Ascending aorta (tissue), 2 donors: Measurements from ENCODE around the gene ADCY1. TPM values are rescaled to one million over a fixed set of nuclear protein-coding genes. Genes with fewer than 3 reads are reported as not detected.
A peak's percentile ranks its signal among the peaks of the same experiment; 100 is the strongest.

Experiments
- DNase-seq, 2 donors: peaks; one replicate each; pipeline ENCODE4 v3.0.0-alpha.2; 2019; ENCODE audit warnings: low spot score in 2 of 2
- H3K27ac ChIP-seq, 2 donors: fragments of 200-600 bp; sonication (generic); one replicate each; pipeline ENCODE4 v1.5.1; 2016 to 2017; ENCODE audit warnings: mild to moderate bottlenecking in 1 of 2
- H3K27me3 ChIP-seq: fragments of 200-600 bp; sonication (generic); one replicate; pipeline ENCODE4 v1.5.1; 2017
- H3K36me3 ChIP-seq, 2 donors: fragments of 200-600 bp; sonication (generic); one replicate each; pipeline ENCODE4 v1.5.1; 2016
- H3K4me1 ChIP-seq, 2 donors: fragments of 200-600 bp; sonication (generic); one replicate each; pipeline ENCODE4 v1.5.1; 2016 to 2017; ENCODE audit warnings: mild to moderate bottlenecking in 1 of 2
- H3K4me3 ChIP-seq, 2 donors: fragments of 200-600 bp; sonication (generic); one replicate each; pipeline ENCODE4 v1.5.1; 2016 to 2017; ENCODE audit warnings: mild to moderate bottlenecking in 1 of 2
- H3K9me3 ChIP-seq, 2 donors: fragments of 200-600 bp; sonication (generic); one replicate each; pipeline ENCODE4 v1.5.1; 2016
- intact Hi-C: fragments of 100-400 bp; cut with DNase I; formaldehyde crosslinking; loops from one replicate; pipeline ENCODE4 v1.15.1; 2023
- total RNA-seq: library from RNA; depleted of rRNA; stranded (reverse); fragments of >200 nt; gene quantifications from one replicate; pipeline ENCODE4 v1.1.0, GENCODE V29; 2016
- TF ChIP-seq, protein P1 (sequence below), 3 experiments: fragments of 200-600 bp in 2 of 3; fragments of 450-650 bp in 1 of 3; sonication (generic) in 2 of 3; IDR thresholded peaks; one replicate each; pipeline ENCODE4 v1.5.1; 2016 to 2019; ENCODE audit warnings: antibody characterized with exemption in 3 of 3, mild to moderate bottlenecking in 1 of 3, moderate library complexity in 1 of 3

ADCY1 gene
- total RNA-seq, 1 donor from 2014 or later = 3.6 TPM

DNA sequence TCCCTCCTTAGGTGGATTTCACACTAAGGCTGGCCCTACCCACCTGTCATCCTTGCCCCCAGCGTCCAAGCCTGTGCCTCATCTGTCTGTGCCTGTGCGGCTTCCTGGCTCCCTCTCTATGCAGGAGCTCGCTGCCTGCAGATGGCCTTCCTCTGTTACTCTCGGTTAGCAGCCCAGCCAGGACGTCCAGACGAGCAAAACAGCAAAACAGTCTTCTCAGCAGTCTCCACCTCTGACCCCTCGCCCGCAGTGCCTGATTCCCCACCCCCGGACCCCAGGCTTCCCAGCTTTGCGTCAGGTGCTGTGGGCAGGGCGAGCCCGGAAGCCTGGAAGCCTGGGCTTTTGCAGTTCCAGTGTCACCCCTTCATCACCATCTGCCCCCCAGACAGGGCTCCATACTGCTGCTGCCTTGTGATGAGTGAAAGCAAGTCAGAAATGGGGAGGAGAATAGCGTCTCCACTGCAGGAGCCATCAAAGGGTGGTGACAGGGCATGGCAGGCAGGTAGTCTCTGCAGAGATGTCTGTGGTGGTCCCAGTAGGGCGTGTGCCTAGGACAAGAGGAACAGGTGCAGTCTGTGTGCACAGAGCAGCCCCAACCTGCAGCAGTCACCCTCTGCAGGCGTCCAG, 88.5 kb downstream of the ADCY1 start:
- DNase-seq = peak in 1 of 2 donors; percentile 40
- H3K4me3 ChIP-seq = no peak overlapping the region
- no peak overlapping the region for H3K27ac ChIP-seq
- intact Hi-C loops = no loop called here
- no peaks in the 10 kb centered on the region for H3K36me3 ChIP-seq
- TF ChIP-seq, protein P1, sequence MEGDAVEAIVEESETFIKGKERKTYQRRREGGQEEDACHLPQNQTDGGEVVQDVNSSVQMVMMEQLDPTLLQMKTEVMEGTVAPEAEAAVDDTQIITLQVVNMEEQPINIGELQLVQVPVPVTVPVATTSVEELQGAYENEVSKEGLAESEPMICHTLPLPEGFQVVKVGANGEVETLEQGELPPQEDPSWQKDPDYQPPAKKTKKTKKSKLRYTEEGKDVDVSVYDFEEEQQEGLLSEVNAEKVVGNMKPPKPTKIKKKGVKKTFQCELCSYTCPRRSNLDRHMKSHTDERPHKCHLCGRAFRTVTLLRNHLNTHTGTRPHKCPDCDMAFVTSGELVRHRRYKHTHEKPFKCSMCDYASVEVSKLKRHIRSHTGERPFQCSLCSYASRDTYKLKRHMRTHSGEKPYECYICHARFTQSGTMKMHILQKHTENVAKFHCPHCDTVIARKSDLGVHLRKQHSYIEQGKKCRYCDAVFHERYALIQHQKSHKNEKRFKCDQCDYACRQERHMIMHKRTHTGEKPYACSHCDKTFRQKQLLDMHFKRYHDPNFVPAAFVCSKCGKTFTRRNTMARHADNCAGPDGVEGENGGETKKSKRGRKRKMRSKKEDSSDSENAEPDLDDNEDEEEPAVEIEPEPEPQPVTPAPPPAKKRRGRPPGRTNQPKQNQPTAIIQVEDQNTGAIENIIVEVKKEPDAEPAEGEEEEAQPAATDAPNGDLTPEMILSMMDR (IDR thresholded peaks at IDR 0.05) = no peak
- no peaks in the 10 kb centered on the region for H3K4me1 ChIP-seq
- no peaks in the 10 kb centered on the region for H3K9me3 ChIP-seq
- H3K27me3 ChIP-seq = no peaks in the 10 kb centered on the region

DNA sequence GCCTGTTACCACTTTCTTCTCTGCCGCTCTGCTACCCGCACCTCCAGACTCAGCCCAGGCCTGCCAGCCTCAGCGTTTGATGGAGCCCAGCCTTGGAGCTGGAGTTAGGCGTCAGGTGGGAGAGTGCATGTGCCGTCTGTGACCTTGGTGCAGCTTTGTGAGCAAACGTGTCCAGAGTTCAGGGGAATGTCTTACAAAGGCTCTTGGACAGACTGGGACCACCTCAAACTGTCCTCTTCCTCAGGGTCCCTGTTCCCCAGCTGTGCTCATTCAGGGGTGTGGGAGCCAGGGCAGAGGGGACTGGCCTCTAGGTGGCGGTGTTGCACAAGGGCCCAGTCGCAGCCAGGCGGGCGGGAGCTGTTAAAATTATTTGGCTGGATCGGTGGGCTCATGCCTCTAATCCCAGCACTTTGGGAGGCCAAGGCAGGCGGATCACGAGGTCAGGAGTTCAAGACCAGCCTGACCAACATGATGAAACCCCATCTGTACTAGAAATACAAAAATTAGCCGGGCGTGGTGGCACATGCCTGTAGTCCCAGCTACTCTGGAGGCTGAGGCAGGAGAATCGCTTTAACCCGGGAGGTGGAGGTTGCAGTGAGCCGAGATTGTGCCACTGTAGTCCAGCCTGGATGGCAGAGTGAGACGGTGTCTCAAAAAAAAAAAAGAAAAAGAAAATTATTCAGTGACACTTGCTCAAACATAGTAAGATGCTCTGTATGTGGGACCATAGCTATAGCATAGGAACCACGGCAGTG, 89.2 kb downstream of the ADCY1 start:
- H3K4me1 ChIP-seq = no peaks in the 10 kb centered on the region
- intact Hi-C loops = no loop called here
- no peaks in the 10 kb centered on the region for H3K27me3 ChIP-seq
- no peaks in the 10 kb centered on the region for H3K36me3 ChIP-seq
- no peaks in the 10 kb centered on the region for H3K9me3 ChIP-seq
- H3K4me3 ChIP-seq = no peak overlapping the region
- DNase-seq = peak in 1 of 2 donors; percentile 49
- H3K27ac ChIP-seq = no peak overlapping the region
- TF ChIP-seq, protein P1 (IDR thresholded peaks at IDR 0.05) = no peak

DNA sequence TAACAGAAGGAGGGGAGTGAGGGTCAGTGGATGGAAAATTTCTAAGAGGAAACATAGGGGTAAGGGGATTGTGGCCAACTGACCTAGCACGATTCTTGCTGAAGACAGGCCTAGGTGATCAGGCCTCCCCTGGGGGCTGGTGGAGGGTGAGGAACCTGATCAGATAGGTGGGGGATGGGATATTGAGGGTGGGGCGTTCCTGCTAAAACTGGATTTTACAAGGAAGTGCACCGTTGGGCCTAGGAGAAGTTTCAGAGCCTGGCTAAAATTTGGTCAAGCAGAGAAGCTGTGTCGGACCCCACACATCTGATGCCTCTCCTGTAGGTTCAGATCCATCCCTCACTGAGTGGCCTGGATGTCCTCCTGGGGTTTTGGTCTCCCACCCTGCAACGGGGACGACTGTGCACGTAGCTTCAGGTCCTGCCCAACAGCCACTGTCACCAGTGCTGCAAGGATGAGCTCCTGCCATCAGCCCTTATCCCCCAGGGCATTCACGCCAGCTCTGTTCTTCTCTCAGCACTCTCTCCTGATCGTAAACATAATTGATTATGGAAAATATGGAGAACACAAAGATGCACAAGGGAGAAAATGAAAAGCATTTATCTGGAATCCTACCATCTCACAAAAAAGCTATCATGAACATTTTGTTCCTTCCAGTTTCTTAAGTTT, 89.9 kb downstream of the ADCY1 start:
- intact Hi-C loops = no loop called here
- H3K27me3 ChIP-seq = no peaks in the 10 kb centered on the region
- no peaks in the 10 kb centered on the region for H3K9me3 ChIP-seq
- H3K36me3 ChIP-seq = no peaks in the 10 kb centered on the region
- no peak overlapping the region for H3K4me3 ChIP-seq
- TF ChIP-seq, protein P1 (IDR thresholded peaks at IDR 0.05) = no peak
- no peaks in the 10 kb centered on the region for H3K4me1 ChIP-seq
- peak in 1 of 2 donors; percentile 27 for DNase-seq
- H3K27ac ChIP-seq = no peak overlapping the region

DNA sequence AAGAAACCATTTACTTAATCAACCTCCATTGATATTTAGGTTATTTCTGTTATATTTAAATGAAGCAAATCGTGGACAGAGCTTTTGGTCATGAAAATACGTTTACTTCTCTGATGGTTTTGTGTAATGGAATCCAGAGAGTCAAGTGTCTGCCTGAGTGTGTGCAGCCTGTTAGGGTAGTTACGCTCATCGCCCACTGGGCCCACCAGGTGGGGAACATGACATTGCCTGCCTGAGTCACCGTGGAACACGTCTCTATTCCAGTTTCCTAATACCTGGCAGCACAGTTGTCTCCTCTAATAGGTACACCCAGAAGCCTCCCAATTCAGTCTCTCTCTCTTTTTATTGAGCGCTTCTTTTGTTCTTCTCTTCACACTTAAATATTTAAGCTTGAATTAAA, 91.0 kb downstream of the ADCY1 start:
- no peak overlapping the region for H3K27ac ChIP-seq
- no peaks in the 10 kb centered on the region for H3K9me3 ChIP-seq
- H3K4me3 ChIP-seq = no peak overlapping the region
- H3K27me3 ChIP-seq = no peaks in the 10 kb centered on the region
- no peak for DNase-seq
- TF ChIP-seq, protein P1 (IDR thresholded peaks at IDR 0.05) = no peak
- H3K4me1 ChIP-seq = no peaks in the 10 kb centered on the region
- intact Hi-C loops = no loop called here
- no peaks in the 10 kb centered on the region for H3K36me3 ChIP-seq

DNA sequence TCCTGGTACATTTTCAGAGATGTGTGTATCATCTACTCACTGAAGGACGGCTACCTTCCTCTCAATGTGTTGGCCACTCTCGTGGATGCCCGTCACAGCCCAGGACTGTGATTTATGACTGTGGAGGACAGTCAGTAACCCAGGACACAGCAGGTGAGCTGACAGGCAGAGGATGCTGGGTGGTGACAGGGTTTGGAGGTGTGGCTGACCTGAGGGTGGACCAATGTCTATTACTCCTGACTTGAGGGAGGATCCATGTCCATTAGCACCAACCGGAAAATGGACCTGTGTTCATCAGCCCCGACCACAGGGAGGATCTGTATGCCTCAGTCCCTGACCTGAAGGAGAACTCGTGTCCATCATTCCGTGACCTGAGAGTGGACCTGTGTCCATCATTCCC, 96.1 kb downstream of the ADCY1 start:
- Histone ChIP-seq H3K4me3 (no peak overlapping the region), H3K36me3 (no peaks in the 10 kb centered on the region), H3K9me3 (no peaks in the 10 kb centered on the region), H3K27me3 (no peaks in the 10 kb centered on the region), H3K27ac (no peak overlapping the region), H3K4me1 (no peaks in the 10 kb centered on the region)
- TF ChIP-seq, protein P1 (IDR thresholded peaks at IDR 0.05) = no peak
- intact Hi-C loops = no loop called here
- peak in 1 of 2 donors; percentile 24 for DNase-seq
